DOHH2 (cell line): ENCODE measurements around the gene AKR1B15.
A peak's percentile ranks its signal among the peaks of the same experiment; 100 is the strongest.

Experiments used
- CTCF ChIP-seq: fragments of 200-600 bp; sonication (generic); IDR thresholded peaks from one replicate; pipeline ENCODE4 v1.5.1; 2014; ENCODE audit warnings: antibody characterized with exemption, mild to moderate bottlenecking, low read depth, low read length; ENCODE audit not compliant: poor library complexity, severe bottlenecking
- EZH2phosphoT487 ChIP-seq: fragments of 200-600 bp; sonication (generic); IDR thresholded peaks from 2 replicates; pipeline ENCODE4 v1.6.1; 2017; ENCODE audit warnings: borderline replicate concordance, mild to moderate bottlenecking, antibody characterized with exemption, low read length, moderate library complexity, mixed read lengths

- TF ChIP-seq CTCF (peak; percentile 37), EZH2phosphoT487 (no peak)
These were observed 5.1 kb downstream of the AKR1B15 start for GRCh38 chr7:134553976-134554375.
